RWPE1 (cell line): ENCODE results near the gene CYGB.

Experiments used
- CTCF ChIA-PET: fragments of 350-600 bp; sonication (Branson Sonifier 250); formaldehyde crosslinking; extraction: SDS; loops from one replicate; lab custom pipeline; 2021; lab: Yijun Ruan, JAX
- POLR2A ChIA-PET: fragments of 400-600 bp; formaldehyde crosslinking; extraction: SDS; loops from one replicate; lab custom pipeline; 2020; ENCODE audit warnings: antibody characterized with exemption; ENCODE audit not compliant: low non-redundant PET; lab: Yijun Ruan, JAX
- DNase-seq: peaks from one replicate; pipeline ENCODE4 v3.0.0; 2012; ENCODE audit warnings: low spot score
- H3K27ac ChIP-seq: fragments of 450-650 bp; 2 replicates; pipeline ENCODE4 v1.5.1; 2017
- CTCF ChIP-seq: fragments of 450-650 bp; conservative IDR thresholded peaks from 2 replicates; pipeline ENCODE4 v1.5.1; 2017; ENCODE audit warnings: low read depth, mild to moderate bottlenecking

The CYGB gene

GRCh38 chr17:76496464-76496863 lies 41.0 kb downstream of the CYGB start:
- peak overlapping the region; percentile 89 for H3K27ac ChIP-seq
- POLR2A ChIA-PET: no interaction called here
- CTCF ChIA-PET: interaction anchor here (0.7 kb wide), 1 partner anchor 29 kb away, joined by 3 read pairs; no protein-coding TSS in a partner anchor
- no peak for TF ChIP-seq CTCF
- no peak for DNase-seq

GRCh38 chr17:76495663-76496400 lies 41.7 kb downstream of the CYGB start:
- POLR2A ChIA-PET: no interaction called here
- H3K27ac ChIP-seq: peak overlapping the region; percentile 89
- TF ChIP-seq CTCF: no peak

GRCh38 chr17:76493505-76494167 lies 43.9 kb downstream of the CYGB start:
- CTCF ChIA-PET: interaction anchor here (0.7 to 2.8 kb wide), 2 partner anchors 27 to 200 kb away, joined by 3 to 11 read pairs; partner anchors contain the start of gene AANAT
- no peak for DNase-seq
- peak overlapping the region; percentile 89 for H3K27ac ChIP-seq
- POLR2A ChIA-PET: interaction anchor here (0.5 kb wide), 1 partner anchor 361 kb away, joined by 3 read pairs; no protein-coding TSS in a partner anchor
- TF ChIP-seq CTCF: no peak

More at GRCh38 chr17:76495663-76496400, 41.7 kb downstream of the CYGB start:
- CTCF ChIA-PET: no interaction called here
- DNase-seq: no peak

GRCh38 chr17:76492989-76493501 lies 44.5 kb downstream of the CYGB start:
- DNase-seq: peak; percentile 52
- H3K27ac ChIP-seq: peak overlapping the region; percentile 89
- POLR2A ChIA-PET: interaction anchor here (0.5 kb wide), 1 partner anchor 360 kb away, joined by 3 read pairs; no protein-coding TSS in a partner anchor
- CTCF ChIA-PET: interaction anchor here (0.7 to 2.8 kb wide), 2 partner anchors 26 to 199 kb away, joined by 3 to 11 read pairs; partner anchors contain the start of gene AANAT
- TF ChIP-seq CTCF: no peak

GRCh38 chr17:76492123-76492988 lies 45.2 kb downstream of the CYGB start:
- ChIA-PET CTCF (interaction anchor here (0.5 to 2.8 kb wide), 4 partner anchors 14 to 643 kb away, joined by 3 to 11 read pairs (median 4); partner anchors contain the start of gene AANAT), POLR2A (no interaction called here)
- no peak for TF ChIP-seq CTCF
- peak overlapping the region; percentile 89 for H3K27ac ChIP-seq
- DNase-seq: no peak
